ENCODE data around the gene ATP1A3. TPM values are rescaled to one million over a fixed set of nuclear protein-coding genes. Genes with fewer than 3 reads are reported as not detected.
A peak's percentile ranks its signal among the peaks of the same experiment; 100 is the strongest.
"Not testable (repeated sequence)": the region's sequence is repeated elsewhere in the genome, so short reads cannot be mapped to it uniquely, and the experiment has no call there.

ATP1A3 gene
- total RNA-seq, 2 donors from 2014 or later = 2.0 to 4.0 TPM

- DNase-seq (ENCODE audit: low spot score in 2 of 2) (no peak), ATAC-seq (no peak)
- H3K36me3 Mint-ChIP-seq = peaks cover 0 to 15% of the 10 kb centered on the region in 2 donors
- no peak overlapping the region for H3K27ac Mint-ChIP-seq
- H3K9me3 Mint-ChIP-seq = no peaks in the 10 kb centered on the region
Measured at GRCh38 chr19:41994994-41995958, 1.2 kb upstream of the ATP1A3 start.

GRCh38 chr19:41994521-41994971 lies 516 bp upstream of the ATP1A3 start:
- peaks cover 0 to 13% of the 10 kb centered on the region in 2 donors for H3K36me3 Mint-ChIP-seq
- no peak overlapping the region for H3K27ac Mint-ChIP-seq
- DNase-seq (ENCODE audit: low spot score in 2 of 2) = no peak
- no peaks in the 10 kb centered on the region for H3K9me3 Mint-ChIP-seq
- peak; percentile 2 to 15 for ATAC-seq

GRCh38 chr19:41991925-41992569 lies 2.0 kb downstream of the ATP1A3 start:
- H3K36me3 Mint-ChIP-seq; DNase-seq (ENCODE audit: low spot score in 2 of 2); ATAC-seq; H3K9me3 Mint-ChIP-seq: not testable (repeated sequence)
- peak overlapping the region in 1 of 2 donors; percentile 20 for H3K27ac Mint-ChIP-seq

GRCh38 chr19:41991025-41991424 lies 3.0 kb downstream of the ATP1A3 start:
- no peak for ATAC-seq
- H3K9me3 Mint-ChIP-seq = no peaks in the 10 kb centered on the region
- DNase-seq (ENCODE audit: low spot score in 2 of 2) = no peak
- H3K36me3 Mint-ChIP-seq = peaks cover 0 to 4% of the 10 kb centered on the region in 2 donors
- H3K27ac Mint-ChIP-seq = no peak overlapping the region

GRCh38 chr19:41990615-41991014 lies 3.4 kb downstream of the ATP1A3 start:
- DNase-seq (ENCODE audit: low spot score in 2 of 2) = no peak
- Mint-ChIP-seq H3K27ac (no peak overlapping the region), H3K36me3 (peaks cover 0 to 4% of the 10 kb centered on the region in 2 donors), H3K9me3 (no peaks in the 10 kb centered on the region)
- no peak for ATAC-seq

- Mint-ChIP-seq H3K36me3 (peaks cover 0 to under 1% of the 10 kb centered on the region in 2 donors), H3K27ac (no peak overlapping the region), H3K9me3 (no peaks in the 10 kb centered on the region)
- ATAC-seq = no peak
- no peak for DNase-seq (ENCODE audit: low spot score in 2 of 2)
Measured at GRCh38 chr19:41990028-41990427, 4.0 kb downstream of the ATP1A3 start.

- no peak for ATAC-seq
- Mint-ChIP-seq H3K9me3 (no peaks in the 10 kb centered on the region), H3K27ac (no peak overlapping the region), H3K36me3 (no peaks in the 10 kb centered on the region)
- no peak for DNase-seq (ENCODE audit: low spot score in 2 of 2)
Measured at GRCh38 chr19:41988947-41989346, 5.1 kb downstream of the ATP1A3 start.

- no peaks in the 10 kb centered on the region for H3K9me3 Mint-ChIP-seq
- ATAC-seq (no peak), DNase-seq (ENCODE audit: low spot score in 2 of 2) (no peak)
- no peak overlapping the region for H3K27ac Mint-ChIP-seq
- H3K36me3 Mint-ChIP-seq = no peaks in the 10 kb centered on the region
Measured at GRCh38 chr19:41987141-41987860, 6.7 kb downstream of the ATP1A3 start.

- DNase-seq (ENCODE audit: low spot score in 2 of 2) (no peak), ATAC-seq (no peak)
- Mint-ChIP-seq H3K9me3 (no peaks in the 10 kb centered on the region), H3K36me3 (no peaks in the 10 kb centered on the region), H3K27ac (peak overlapping the region in 1 of 2 donors; percentile 78)
Measured at GRCh38 chr19:41984961-41985360, 9.1 kb downstream of the ATP1A3 start.

GRCh38 chr19:41981724-41982123 lies 12.3 kb downstream of the ATP1A3 start:
- DNase-seq (ENCODE audit: low spot score in 2 of 2) (no peak), ATAC-seq (no peak)
- Mint-ChIP-seq H3K27ac (no peak overlapping the region), H3K9me3 (no peaks in the 10 kb centered on the region), H3K36me3 (no peaks in the 10 kb centered on the region)

- H3K27ac Mint-ChIP-seq = no peak overlapping the region
- H3K9me3 Mint-ChIP-seq = no peaks in the 10 kb centered on the region
Measured at GRCh38 chr19:41978470-41978869, 15.6 kb downstream of the ATP1A3 start.

GRCh38 chr19:41977916-41978315 lies 16.1 kb downstream of the ATP1A3 start:
- Mint-ChIP-seq H3K36me3 (no peaks in the 10 kb centered on the region), H3K27ac (no peak overlapping the region), H3K9me3 (no peaks in the 10 kb centered on the region)
- no peak for DNase-seq (ENCODE audit: low spot score in 2 of 2)
- no peak for ATAC-seq

More at GRCh38 chr19:41978470-41978869, 15.6 kb downstream of the ATP1A3 start:
- no peaks in the 10 kb centered on the region for H3K36me3 Mint-ChIP-seq
- DNase-seq (ENCODE audit: low spot score in 2 of 2) (no peak), ATAC-seq (no peak)

GRCh38 chr19:41974652-41975051 lies 19.4 kb downstream of the ATP1A3 start:
- Mint-ChIP-seq H3K9me3 (no peaks in the 10 kb centered on the region), H3K27ac (no peak overlapping the region), H3K36me3 (no peaks in the 10 kb centered on the region)
- DNase-seq (ENCODE audit: low spot score in 2 of 2) (no peak), ATAC-seq (no peak)

- Mint-ChIP-seq H3K9me3 (no peaks in the 10 kb centered on the region), H3K27ac (no peak overlapping the region), H3K36me3 (no peaks in the 10 kb centered on the region)
- DNase-seq (ENCODE audit: low spot score in 2 of 2) = no peak
- no peak for ATAC-seq
Measured at GRCh38 chr19:41971363-41971762, 22.7 kb downstream of the ATP1A3 start.

- ATAC-seq (no peak), DNase-seq (ENCODE audit: low spot score in 2 of 2) (no peak)
- Mint-ChIP-seq H3K9me3 (no peaks in the 10 kb centered on the region), H3K36me3 (no peaks in the 10 kb centered on the region), H3K27ac (no peak overlapping the region)
Measured at GRCh38 chr19:41969772-41970458, 24.1 kb downstream of the ATP1A3 start.
